M059J (cell line): ENCODE results near the gene APCS. TPM values are rescaled to one million over a fixed set of nuclear protein-coding genes. Genes with fewer than 3 reads are reported as not detected.

Source experiments
- DNase-seq: peaks from one replicate; pipeline ENCODE4 v3.0.0-alpha.2; 2012; ENCODE audit warnings: low read depth
- total RNA-seq: library from RNA; depleted of rRNA; stranded (reverse); fragments of >200 nt; shearing (Covaris generic); gene quantifications from 2 replicates; pipeline ENCODE4 v1.2.3, GENCODE V29; 2014; rRNA removed

Gene APCS, protein sequence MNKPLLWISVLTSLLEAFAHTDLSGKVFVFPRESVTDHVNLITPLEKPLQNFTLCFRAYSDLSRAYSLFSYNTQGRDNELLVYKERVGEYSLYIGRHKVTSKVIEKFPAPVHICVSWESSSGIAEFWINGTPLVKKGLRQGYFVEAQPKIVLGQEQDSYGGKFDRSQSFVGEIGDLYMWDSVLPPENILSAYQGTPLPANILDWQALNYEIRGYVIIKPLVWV
- total RNA-seq, result not detected in 2 replicates

DNA sequence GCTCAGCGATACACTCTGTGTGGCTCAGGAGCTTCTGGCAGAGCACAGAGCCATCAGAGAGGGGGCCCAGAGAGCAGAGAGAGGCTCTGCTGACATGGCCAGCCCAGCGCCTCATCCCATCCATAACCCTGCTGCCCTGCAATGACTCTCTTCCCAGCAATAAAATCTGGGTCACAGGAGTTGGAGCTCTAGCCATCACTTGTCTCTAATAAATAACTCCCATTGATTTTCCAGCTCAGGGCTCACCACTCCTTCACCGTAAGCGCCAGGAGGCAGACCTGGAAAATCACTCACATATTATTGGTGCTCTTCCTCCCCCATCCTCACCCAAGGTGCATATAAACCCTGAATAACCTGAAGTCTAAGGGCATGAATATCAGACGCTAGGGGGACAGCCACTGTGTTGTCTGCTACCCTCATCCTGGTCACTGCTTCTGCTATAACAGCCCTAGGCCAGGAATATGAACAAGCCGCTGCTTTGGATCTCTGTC, at the start of gene APCS:
APCS (plus strand) TSS at position 366 of the 491 bp plus-strand sequence; CDS start at position 462, 96 bp downstream.
- no peak for DNase-seq

DNA sequence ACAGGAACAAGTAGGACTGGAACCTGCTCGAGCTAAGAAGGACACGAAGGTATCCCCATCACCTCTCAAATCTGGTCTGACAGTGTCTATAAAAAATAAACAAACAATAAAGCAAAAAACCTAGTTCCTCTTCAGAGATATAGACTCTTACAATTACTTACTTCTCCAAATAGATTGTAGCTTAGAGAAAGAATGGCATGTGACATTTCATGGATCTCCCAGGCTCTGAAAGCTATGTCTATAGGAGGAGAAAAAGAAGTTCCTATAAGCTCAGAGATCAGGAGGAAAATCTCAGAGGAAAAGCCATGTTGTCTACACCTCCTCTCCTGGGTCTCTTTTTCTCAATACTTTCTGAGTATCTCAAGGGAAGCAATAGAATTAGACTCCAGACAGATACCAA, 39.5 kb upstream of the APCS start:
- no peak for DNase-seq

DNA sequence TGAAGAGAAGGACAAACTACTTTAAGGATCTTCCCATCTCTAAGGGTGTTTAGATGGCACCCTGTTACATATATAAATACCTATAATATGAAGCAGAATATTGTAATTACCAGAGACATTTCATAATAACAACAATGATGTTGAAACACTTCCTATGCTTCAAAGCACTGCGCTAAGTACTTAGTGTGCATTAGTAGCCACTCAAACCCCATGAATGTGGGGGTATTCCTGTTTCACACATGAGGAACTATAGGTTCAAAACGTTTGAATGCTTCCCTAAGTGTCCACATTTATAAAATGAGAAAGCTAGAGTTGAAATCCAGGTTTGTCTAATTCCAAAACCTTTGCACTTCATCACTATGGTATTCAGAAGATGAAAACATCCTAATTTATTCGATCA, 33.4 kb upstream of the APCS start:
- DNase-seq, result no peak

DNA sequence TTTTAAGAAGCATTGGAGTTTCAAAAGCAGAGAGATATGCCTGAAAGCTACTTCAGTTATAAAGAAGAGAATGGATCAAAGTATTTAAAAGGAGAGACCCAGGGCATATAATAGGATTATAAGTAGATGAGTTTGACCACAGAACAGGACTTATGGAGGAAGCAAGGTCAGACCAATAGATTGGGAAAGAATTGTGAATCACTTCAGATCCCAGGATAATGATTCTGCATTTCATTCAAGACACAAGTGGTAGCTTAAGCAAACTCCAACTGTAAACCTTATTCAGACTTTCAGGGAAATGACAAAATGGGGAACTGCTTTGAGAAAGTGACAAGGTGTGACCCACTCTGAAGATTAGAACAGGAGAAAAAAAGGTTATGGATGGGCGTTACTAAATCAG, 32.9 kb upstream of the APCS start:
- no peak for DNase-seq

DNA sequence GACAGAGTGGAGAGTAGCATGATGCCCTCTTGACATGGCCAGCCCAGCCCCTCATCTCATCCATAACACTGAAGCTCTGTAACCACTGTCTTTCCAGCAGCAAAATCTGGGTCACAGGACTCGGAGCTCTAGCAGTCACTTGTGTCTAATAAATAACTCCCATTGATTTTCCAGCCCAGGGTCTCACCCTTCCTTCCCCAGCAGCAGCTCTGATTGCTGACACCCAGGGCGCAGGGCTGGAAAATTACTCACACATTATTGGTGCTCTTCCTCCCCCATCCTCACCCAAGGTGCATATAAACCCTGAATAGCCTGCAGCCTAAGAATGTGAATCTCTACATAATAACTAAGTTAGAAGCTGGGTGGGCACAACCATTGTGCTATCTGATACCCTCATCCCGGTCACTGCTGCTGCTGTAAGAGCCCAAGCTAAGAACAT, 30.7 kb upstream of the APCS start:
- DNase-seq, result no peak

DNA sequence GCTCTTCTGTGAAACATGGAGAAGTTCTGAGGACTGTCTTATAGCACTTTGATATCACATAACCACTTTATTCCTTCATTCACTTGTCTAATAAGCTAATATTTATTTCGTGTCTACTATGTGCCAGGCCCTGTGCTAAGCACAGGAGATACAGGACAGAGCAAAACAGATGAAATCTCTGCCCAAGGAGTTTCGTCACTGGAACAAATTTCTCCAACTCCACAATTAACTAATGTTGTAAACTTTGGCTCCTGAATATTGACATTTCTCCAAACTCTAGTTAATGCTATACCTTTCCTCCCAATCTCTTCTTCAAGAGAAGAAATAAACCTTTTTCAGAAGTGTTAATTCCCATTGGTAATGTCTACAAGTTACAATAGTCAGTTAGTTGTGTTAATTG, 27.0 kb upstream of the APCS start:
- DNase-seq, result no peak

DNA sequence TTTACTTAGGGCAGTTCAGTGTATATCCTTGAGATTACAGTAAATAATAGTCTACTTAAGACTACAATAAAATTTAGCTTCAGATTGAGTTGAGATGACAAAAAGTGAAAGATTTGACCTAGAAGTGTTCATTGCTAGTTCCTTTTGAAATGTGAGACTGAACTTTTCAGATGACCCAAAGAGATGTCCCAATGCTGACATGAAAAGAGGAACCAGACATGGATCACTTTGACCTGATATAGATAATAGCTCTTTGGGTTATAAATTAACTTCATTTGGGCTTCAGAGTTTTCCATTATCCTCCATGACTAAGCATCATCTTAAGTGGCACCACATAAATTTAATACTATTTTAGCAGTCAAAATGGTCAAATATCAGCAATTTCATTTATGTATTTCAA, 26.1 kb upstream of the APCS start:
- no peak for DNase-seq

DNA sequence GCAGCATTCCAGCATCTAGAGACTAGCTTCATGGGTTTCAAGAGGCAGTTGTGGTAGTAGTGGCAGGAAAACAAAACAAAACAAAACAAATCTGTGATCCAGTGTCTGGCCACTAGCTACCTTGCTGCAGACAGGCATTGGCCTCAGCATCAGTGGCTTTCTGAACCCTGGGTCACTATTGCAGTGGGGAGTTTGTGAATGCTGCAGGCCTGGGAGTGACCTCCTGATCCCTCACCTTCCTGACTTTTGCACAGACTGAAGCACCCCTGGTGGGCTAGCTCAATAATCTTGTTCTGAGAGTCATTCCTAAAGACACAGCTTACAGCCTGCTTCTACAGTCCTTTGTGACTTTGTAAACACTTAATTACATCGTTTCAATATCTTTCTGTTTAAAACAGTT, 24.9 kb upstream of the APCS start:
- no peak for DNase-seq

DNA sequence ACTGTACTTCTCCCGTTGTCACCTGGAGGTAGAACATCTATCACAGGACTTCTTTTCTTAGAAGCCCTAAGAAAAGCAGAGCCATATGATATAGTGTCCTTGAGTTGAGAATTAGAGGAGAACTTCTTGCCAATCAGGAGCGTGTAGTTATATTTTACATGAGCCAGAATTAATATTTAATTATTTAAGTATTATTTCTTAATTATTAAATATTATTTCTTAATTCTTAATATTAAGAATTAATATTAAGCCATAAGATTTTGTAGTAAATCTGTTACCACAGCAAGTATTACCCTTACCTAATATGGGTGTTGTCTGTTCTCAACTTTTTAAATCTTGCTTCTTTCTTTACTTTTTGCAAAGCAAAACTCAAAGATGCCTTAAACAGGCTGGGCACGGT, 10.2 kb upstream of the APCS start:
- DNase-seq, result no peak

DNA sequence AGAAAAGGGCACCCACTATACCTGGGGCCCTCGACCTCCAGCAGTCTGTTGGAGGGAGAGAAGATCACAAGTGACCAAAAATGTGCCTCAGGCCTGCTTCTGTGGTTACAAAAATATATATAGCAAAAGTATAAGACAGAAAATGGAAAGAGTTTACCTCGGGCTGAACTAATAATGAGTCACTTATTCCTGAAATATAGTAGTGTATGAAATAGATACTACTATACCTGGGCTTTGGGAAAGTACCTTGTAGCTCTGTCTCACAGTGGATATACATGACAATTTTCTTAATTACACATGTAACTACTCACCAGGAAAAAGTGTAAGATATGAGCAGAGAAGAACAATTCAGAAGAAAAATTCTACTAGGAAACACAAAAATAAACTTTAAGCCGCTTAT, 7.3 kb upstream of the APCS start:
- no peak for DNase-seq

DNA sequence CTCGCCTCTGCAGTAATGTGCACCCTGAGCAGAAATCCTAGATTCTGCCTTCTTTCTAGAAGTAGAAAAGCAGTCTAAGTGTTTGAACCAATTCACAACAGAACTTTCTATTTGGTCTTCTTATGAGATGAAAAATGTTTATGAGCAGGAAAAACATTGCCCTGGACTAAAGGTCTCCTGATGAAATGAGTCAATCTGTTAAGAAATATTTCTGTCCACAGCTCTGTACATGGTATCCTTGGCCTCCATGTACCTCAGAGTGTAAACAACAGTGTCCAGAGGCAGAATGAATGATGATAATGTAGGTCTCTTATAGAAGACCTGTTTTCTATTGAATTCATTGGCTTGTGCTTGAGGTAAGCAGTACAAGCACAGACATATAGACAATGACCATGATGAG, 6.2 kb upstream of the APCS start:
- no peak for DNase-seq

DNA sequence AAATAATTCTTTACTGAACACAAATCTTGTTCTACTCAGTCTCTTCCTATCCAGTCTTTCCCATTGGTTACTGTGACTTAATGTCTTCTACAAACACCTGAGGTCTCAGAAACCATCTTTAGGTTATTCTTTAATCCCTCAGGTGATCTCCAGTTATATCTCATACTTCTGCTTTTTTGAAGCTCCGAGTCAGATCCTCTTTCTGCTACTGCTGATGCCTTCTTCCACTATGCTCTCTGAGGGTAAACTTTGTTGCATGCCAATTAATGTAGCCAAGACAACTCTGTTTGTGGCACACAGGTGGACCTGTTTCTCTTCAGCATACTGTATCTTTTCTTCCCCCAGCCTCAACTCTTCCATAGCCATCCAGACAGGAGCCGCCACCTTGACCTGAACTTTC, 3.1 kb upstream of the APCS start:
- no peak for DNase-seq

DNA sequence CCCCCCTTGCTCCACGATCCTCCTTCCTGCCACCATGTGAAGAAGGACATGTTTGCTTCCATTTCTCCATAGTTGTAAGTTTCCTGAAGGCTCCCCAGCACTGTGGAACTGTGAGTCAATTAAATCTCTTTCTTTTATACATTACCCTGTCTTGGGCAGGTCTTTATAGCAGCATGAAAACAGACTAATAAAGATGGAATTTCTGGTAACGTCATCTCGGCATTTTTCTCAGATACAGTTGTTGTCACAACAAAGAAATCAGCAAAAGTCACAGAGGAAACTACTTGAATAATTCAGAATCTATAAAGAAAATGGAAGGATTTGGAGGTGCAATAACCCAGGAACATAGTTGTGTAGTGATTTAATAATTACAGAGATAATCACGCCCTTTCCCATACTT, 4.4 kb downstream of the APCS start:
- peak; percentile 51 for DNase-seq

DNA sequence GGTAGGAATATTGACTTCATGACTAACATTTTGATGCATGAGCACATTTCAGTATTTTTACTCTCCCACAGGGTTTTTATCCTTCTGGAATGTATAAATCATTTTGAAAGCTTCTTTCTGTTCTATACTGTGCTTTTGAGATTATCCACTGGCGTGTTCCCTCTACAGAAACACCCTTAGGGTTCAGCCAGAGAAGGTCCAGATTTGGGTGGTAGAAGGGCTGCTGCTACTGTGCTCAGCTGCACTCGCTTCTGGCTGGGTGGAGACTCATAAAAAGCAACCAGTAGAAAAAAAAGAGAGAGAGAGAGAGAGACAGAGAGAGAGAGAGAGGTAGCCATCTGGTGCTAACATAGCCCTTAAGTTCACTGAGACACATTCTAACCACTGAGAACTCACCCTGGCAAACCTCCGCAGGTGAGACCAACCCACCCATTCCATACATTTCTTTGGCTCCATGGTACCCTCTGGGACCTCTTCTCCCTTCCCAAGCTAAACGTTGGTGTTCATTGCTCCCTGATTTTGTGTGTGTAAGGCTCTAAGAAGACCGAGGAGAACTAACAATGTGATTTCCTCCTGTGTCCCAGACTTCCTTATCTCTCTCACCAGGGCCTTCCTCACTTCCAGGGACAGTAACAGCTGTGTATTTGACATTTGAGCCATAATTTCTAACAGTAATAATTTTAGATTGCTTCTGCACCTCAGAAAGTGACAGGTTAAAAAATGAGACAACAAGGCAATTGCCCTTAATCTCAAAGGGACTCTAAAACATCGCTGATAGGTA, 7.2 kb downstream of the APCS start:
- DNase-seq, result no peak

DNA sequence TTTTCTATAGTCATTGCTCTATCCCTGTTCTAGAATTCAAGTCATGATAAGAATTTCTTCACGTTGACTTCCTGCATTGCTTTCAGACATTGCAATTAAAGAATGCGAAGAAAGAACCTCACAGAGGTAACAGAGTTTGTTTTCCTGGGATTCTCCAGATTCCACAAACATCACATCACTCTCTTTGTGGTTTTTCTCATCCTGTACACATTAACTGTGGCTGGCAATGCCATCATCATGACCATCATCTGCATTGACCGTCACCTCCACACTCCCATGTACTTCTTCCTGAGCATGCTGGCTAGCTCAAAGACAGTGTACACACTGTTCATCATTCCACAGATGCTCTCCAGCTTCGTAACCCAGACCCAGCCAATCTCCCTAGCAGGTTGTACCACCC, 10.6 kb downstream of the APCS start:
- peak; percentile 97 for DNase-seq

DNA sequence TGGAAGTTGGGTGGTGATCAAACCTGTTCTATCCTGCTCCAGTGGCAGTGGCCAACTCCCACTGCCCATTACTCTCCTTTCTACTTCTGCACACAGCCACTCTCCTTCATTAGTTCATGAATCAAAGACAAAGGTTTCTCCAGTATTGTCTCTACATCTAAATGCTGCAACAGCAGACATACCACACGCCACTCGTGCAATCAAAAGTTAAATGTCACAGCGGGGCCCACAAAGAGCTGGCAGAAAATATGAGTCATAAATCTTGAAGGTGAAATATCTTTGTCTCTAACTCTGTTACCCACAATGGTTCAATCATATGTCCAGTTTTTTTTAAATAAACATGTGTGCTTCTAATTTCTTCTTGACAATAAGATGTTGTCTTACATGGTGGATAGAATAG, 13.3 kb downstream of the APCS start:
- DNase-seq, result peak; percentile 52

DNA sequence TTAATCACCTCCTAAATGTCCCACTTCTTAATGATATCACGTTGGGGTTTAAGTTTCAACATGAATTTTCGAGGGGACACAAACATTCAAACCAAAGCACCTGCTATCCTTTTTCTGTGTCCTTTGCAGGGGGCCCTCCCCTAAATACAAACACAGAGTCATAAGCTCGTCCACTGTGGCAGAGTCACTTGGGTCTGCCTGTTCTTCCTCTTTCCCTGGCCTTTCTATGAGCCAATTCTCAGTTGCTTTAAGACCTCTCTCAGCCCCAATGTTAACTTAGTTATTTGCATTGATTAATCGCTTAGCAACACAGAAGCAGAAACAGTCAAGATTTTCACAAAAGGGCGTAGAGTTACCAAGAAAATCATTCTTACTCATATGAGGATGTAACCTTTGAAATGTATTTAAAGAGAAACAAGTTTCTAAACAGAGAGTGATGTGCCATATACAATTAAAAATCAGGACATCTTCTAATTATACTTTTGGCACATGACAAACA, 14.9 kb downstream of the APCS start:
- no peak for DNase-seq

DNA sequence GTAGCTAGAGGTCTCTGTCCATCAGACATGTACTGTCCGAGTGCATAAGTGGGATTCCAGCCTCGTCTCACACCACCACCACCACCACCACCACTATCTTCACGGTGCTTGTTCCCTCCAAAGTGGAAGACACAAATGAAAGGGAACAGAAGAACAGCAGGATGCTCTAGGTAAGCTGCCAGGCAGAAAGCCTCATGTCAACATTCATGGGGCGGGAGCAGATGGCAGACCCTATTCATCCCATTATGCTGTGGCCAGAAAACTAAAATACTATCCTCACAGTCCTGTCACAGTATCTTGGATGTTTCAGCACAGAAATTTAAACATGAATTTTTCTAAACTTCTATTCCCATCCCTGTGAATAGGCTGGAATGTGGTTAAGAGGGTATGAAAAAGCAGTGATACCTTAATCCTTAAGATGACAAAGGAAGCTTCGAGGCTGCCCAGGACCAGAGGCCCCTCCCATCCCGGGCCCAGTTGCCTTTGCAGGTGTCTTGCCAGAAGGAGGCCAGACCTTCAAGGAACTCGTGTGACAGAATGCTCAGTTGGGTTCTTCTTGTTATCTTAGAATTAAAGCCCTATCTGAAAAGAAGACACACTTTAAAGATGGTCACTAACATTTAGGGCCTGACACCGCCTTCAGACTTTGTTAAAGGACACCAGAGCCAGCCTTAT, 24.7 kb downstream of the APCS start:
- no peak for DNase-seq

DNA sequence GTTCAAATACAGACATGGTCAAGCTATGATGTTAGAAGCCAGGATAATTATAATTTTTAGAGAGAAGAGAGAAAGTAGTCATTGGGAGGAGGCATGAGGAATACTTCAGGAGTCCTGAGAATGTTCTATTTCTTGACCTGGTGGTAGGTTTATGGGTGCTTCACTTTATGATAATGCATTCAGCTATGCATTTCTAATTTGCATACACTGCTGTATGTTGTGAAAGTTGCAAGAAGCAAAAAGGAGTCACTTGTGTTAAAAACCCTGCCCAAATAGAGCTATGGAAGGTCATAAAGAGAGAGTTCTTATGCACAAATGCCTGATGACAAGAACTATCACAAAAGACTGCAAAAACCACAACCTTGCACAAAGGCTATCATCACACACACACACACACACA, 45.3 kb downstream of the APCS start:
- DNase-seq, result no peak
